NCI-H748 (cell line): ENCODE measurements around the gene SELENOP.
A peak's percentile ranks its signal among the peaks of the same experiment; 100 is the strongest.
"Not testable (repeated sequence)": the region's sequence is repeated elsewhere in the genome, so short reads cannot be mapped to it uniquely, and the experiment has no call there.

Experiments
- DNase-seq: peaks from one replicate; lab custom pipeline; 2025; ENCODE audit not compliant: unreplicated experiment; lab: John Stamatoyannopoulos, UW

Gene SELENOP

GRCh38 chr5:42828671-42829070, 17.0 kb upstream of the SELENOP start:
- no peak for DNase-seq

GRCh38 chr5:42826757-42827515, 15.2 kb upstream of the SELENOP start:
- DNase-seq = no peak

- peak; percentile 79 for DNase-seq
Observed at GRCh38 chr5:42825422-42826148, 13.9 kb upstream of the SELENOP start.

- no peak for DNase-seq
Observed at GRCh38 chr5:42824347-42824976, 12.8 kb upstream of the SELENOP start.

- no peak for DNase-seq
Observed at GRCh38 chr5:42822548-42822947, 10.9 kb upstream of the SELENOP start.

GRCh38 chr5:42819745-42820144, 8.1 kb upstream of the SELENOP start:
- DNase-seq = no peak

GRCh38 chr5:42816546-42816945, 4.9 kb upstream of the SELENOP start:
- not testable (repeated sequence) for DNase-seq

- no peak for DNase-seq
Observed at GRCh38 chr5:42813533-42813932, 1.8 kb upstream of the SELENOP start.

- no peak for DNase-seq
Observed at GRCh38 chr5:42812620-42813019, 928 bp upstream of the SELENOP start.

- no peak for DNase-seq
Observed at GRCh38 chr5:42810834-42811590, 680 bp downstream of the SELENOP start.

- no peak for DNase-seq
Observed at GRCh38 chr5:42808888-42809611, 2.6 kb downstream of the SELENOP start.

- DNase-seq = peak; percentile 30
Observed at GRCh38 chr5:42807722-42808447, 3.8 kb downstream of the SELENOP start.

- no peak for DNase-seq
Observed at GRCh38 chr5:42806701-42807262, 4.9 kb downstream of the SELENOP start.

- no peak for DNase-seq
Observed at GRCh38 chr5:42806004-42806700, 5.5 kb downstream of the SELENOP start.

- no peak for DNase-seq
Observed at GRCh38 chr5:42804717-42805339, 6.9 kb downstream of the SELENOP start.

GRCh38 chr5:42801516-42802166, 10.1 kb downstream of the SELENOP start:
- no peak for DNase-seq

GRCh38 chr5:42800748-42801330, 10.9 kb downstream of the SELENOP start:
- no peak for DNase-seq

GRCh38 chr5:42799668-42800114, 12.0 kb downstream of the SELENOP start:
- DNase-seq = no peak
